PFSK-1 (cell line): ENCODE measurements around the gene ARHGEF19.

Source experiments
- POLR2AphosphoS5 ChIP-seq: IDR thresholded peaks from 2 replicates; pipeline ENCODE4 v1.6.1; 2012; ENCODE audit warnings: low read depth, mild to moderate bottlenecking, control low read depth, low read length, moderate library complexity
- REST ChIP-seq, 2 experiments: IDR thresholded peaks; 2 replicates each; pipeline versions ENCODE4 v1.6.1 to v1.8.0; 2011 to 2012; ENCODE audit warnings: low read depth in 2 of 2, low read length in 2 of 2, control low read depth in 1 of 2, inconsistent platforms in 1 of 2, mild to moderate bottlenecking in 1 of 2, moderate library complexity in 1 of 2; ENCODE audit not compliant: insufficient read depth in 1 of 2

GRCh38 chr1:16172218-16172830 lies 40.1 kb downstream of the ARHGEF19 start:
- TF ChIP-seq POLR2AphosphoS5 (no peak), REST (IDR thresholded peaks at IDR 0.05; ENCODE audit: insufficient read depth in 1 of 2, low read depth in 2 of 2, low read length in 2 of 2) (no peak)
